ENCODE measurements around the gene DSG2. TPM values are rescaled to one million over a fixed set of nuclear protein-coding genes. Genes with fewer than 3 reads are reported as not detected.

Gene DSG2
- total RNA-seq, 1 experiment from 2014 or later, result 123 TPM

GRCh38 chr18:31498574-31499524 lies 872 bp downstream of the DSG2 start:
- H3K4me3 ChIP-seq (replicated peaks in 1 of 2; ENCODE audit: low read depth in 1 of 2, low read length in 2 of 2), result peak overlapping the region; percentile 92 to 99
- peaks cover 58% of the 10 kb centered on the region for H3K79me2 ChIP-seq (ENCODE audit: insufficient read depth, low read length)
- intact Hi-C loops (cut with micrococcal nuclease), result no loop called here
- H3K9me3 ChIP-seq (ENCODE audit: control insufficient read depth in 1 of 2, insufficient read depth in 1 of 2, low read depth in 1 of 2, low read length in 2 of 2), result no peaks in the 10 kb centered on the region
- H3K9ac ChIP-seq (ENCODE audit: low read length), result peak overlapping the region; percentile 98
- TF ChIP-seq FOSL1 (IDR thresholded peaks at IDR 0.05; ENCODE audit: low read depth) (no peak), REST (IDR thresholded peaks at IDR 0.05; ENCODE audit: low read depth) (no peak), POLR2AphosphoS5 (IDR thresholded peaks at IDR 0.05; ENCODE audit: low read depth, low read length) (no peak), ELF1 (IDR thresholded peaks at IDR 0.05; ENCODE audit: borderline replicate concordance, low read depth) (no peak), CBX3 (IDR thresholded peaks at IDR 0.05; ENCODE audit: low read depth) (no peak), ZFX (IDR thresholded peaks at IDR 0.05) (no peak), ZBTB33 (IDR thresholded peaks at IDR 0.05; ENCODE audit: extremely low read depth, insufficient replicate concordance, low read length) (no peak), EGR1 (IDR thresholded peaks at IDR 0.05; ENCODE audit: low read depth) (no peak), SP1 (IDR thresholded peaks at IDR 0.05; ENCODE audit: low read depth) (no peak), JUND (IDR thresholded peaks at IDR 0.05) (no peak), EZH2 (IDR thresholded peaks at IDR 0.05) (no peak), MAX (IDR thresholded peaks at IDR 0.05) (no peak), CEBPB (IDR thresholded peaks at IDR 0.05; ENCODE audit: low read depth) (no peak), SIN3A (IDR thresholded peaks at IDR 0.05; ENCODE audit: low read depth) (no peak), CTCF (IDR thresholded peaks at IDR 0.05 in 2 of 3, conservative IDR thresholded peaks at IDR 0.05 in 1 of 3; ENCODE audit: borderline replicate concordance in 1 of 3, insufficient read depth in 1 of 3, low read depth in 2 of 3, low read length in 2 of 3) (no peak), RAD21 (IDR thresholded peaks at IDR 0.05; ENCODE audit: low read depth) (no peak), ATF3 (IDR thresholded peaks at IDR 0.05) (no peak), TCF7L2 (IDR thresholded peaks at IDR 0.05; ENCODE audit: borderline replicate concordance, extremely low read depth, insufficient read depth, insufficient read length) (no peak), EZH2phosphoT487 (IDR thresholded peaks at IDR 0.05; ENCODE audit: borderline replicate concordance) (no peak)
- H3K36me3 ChIP-seq (ENCODE audit: control insufficient read depth in 1 of 2, insufficient read depth in 2 of 2, low read length in 2 of 2), result no peaks in the 10 kb centered on the region
- no peak overlapping the region for H2AFZ ChIP-seq (ENCODE audit: low read depth, low read length, poor library complexity, severe bottlenecking)
- peak overlapping the region; percentile 86 for H3K4me2 ChIP-seq (ENCODE audit: low read length)
- no peaks in the 10 kb centered on the region for H3K27me3 ChIP-seq (ENCODE audit: insufficient read depth, low read length)
- peak; percentile 32; the same call in 1 of the 2 replicates for ATAC-seq
- RAD21 ChIA-PET (ENCODE audit: low non-redundant PET in 1 of 2, low total read pairs in 2 of 2, uncharacterized antibody in 2 of 2, unreplicated experiment in 2 of 2), result no interaction called here
- CTCF ChIA-PET, result no interaction called here
- peak overlapping the region; percentile 84 for H3K27ac ChIP-seq (ENCODE audit: low read depth, low read length)
- BruUV-seq (replicated peaks), result TSS peak; percentile 55
- H4K20me1 ChIP-seq (ENCODE audit: insufficient read depth), result no peaks in the 10 kb centered on the region
- DNase-seq (ENCODE audit: low read depth, low spot score), result no peak
- H3K9me2 ChIP-seq (ENCODE audit: insufficient read depth), result no peaks in the 10 kb centered on the region
- H3K4me1 ChIP-seq (ENCODE audit: control insufficient read depth in 1 of 2, insufficient read depth in 2 of 2, low read length in 2 of 2), result peaks cover 14 to 23% of the 10 kb centered on the region in 2 experiments
- POLR2A ChIA-PET, result interaction anchor here (0.7 kb wide), 1 partner anchor 14 kb away, joined by 5 read pairs; no protein-coding TSS in a partner anchor

All from HCT116 (cell line).